HL-60 (cell line): ENCODE results near the gene FLT3LG.

ENCODE experiments used
- POLR2AphosphoS5 ChIP-seq: IDR thresholded peaks from 2 replicates; pipeline ENCODE4 v1.6.1; 2012; ENCODE audit warnings: low read depth
- TF ChIP-seq, protein P1 (sequence below): IDR thresholded peaks from one replicate; pipeline ENCODE4 v1.5.1; 2011; ENCODE audit warnings: low read length, control low read depth, inconsistent platforms; ENCODE audit not compliant: insufficient read depth

DNA sequence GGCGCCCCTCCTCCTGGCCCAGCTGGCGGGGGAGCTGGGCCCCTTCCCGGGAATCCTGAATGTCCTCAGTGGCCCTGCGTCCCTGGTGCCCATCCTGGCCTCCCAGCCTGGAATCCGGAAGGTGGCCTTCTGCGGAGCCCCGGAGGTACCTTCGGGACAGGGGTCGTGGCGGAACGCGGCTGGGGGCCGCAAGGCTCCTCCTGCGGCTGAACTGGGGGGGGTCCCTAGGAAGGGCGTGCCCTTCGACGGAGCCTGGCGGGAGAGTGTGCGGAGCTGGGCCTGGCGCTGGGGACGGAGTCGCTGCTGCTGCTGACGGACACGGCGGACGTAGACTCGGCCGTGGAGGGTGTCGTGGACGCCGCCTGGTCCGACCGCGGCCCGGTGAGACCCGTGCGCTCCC lies 12.4 kb upstream of the FLT3LG start:
- TF ChIP-seq POLR2AphosphoS5, result no peak
- TF ChIP-seq, protein P1, sequence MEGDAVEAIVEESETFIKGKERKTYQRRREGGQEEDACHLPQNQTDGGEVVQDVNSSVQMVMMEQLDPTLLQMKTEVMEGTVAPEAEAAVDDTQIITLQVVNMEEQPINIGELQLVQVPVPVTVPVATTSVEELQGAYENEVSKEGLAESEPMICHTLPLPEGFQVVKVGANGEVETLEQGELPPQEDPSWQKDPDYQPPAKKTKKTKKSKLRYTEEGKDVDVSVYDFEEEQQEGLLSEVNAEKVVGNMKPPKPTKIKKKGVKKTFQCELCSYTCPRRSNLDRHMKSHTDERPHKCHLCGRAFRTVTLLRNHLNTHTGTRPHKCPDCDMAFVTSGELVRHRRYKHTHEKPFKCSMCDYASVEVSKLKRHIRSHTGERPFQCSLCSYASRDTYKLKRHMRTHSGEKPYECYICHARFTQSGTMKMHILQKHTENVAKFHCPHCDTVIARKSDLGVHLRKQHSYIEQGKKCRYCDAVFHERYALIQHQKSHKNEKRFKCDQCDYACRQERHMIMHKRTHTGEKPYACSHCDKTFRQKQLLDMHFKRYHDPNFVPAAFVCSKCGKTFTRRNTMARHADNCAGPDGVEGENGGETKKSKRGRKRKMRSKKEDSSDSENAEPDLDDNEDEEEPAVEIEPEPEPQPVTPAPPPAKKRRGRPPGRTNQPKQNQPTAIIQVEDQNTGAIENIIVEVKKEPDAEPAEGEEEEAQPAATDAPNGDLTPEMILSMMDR, result no peak
